ENCODE data around the gene SET.
"Not testable (repeated sequence)": the region's sequence is repeated elsewhere in the genome, so short reads cannot be mapped to it uniquely, and the experiment has no call there.

The SET gene

DNA sequence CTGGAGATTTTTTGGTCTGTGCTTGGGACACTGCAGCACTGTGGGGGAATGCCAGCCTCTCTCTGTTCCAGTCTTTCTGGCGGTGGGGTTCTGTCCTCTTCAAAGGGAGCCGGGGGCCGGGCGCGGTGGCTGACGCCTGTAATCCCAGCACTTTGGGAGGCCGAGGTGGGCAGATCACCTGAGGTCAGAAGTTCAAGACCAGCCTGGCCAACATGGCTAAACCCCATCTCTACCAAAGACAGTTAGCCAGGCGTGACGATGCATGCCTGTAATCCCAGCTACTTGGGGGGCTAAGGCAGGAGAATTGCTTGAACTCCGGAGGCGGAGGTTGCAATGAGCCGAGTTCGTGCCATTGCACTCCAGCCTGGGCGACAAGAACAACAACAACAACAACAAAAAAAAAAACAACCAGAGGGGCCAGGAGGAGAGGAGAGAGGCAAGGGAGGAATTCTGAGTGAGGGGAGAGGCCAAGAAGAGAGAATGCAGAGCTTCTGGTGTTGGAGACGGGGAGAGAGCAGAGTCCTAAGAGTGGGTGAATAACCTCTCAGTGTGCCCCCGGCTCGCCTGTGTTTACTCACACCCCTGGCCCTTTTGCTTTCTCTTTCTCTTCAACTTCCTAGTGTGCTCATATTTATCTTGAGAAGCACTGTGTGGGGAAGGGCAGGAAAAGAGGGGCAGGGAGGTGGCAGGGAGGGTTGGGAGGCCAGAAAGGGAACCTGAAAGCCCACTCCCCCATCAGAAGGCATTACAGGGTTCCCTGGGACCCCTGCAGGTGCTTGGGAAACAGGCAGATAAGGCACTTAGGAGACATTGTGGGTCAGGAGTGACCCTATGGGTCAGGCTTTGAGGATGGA lies 3.2 kb upstream of the SET start:
- no peak for DNase-seq

GRCh38 chr9:128687453-128687852 lies 1.6 kb upstream of the SET start:
- no peak for DNase-seq

GRCh38 chr9:128689293-128689774 lies 312 bp downstream of the SET start:
- peak in 26 of 56 donors; percentile 16 to 84 (median 66) for DNase-seq

- peak in 33 of 56 donors; percentile 7 to 64 (median 37) for DNase-seq
Observed at GRCh38 chr9:128689820-128690683, 1.0 kb downstream of the SET start.

- no peak for DNase-seq
Observed at GRCh38 chr9:128690684-128691034, 1.6 kb downstream of the SET start.

DNA sequence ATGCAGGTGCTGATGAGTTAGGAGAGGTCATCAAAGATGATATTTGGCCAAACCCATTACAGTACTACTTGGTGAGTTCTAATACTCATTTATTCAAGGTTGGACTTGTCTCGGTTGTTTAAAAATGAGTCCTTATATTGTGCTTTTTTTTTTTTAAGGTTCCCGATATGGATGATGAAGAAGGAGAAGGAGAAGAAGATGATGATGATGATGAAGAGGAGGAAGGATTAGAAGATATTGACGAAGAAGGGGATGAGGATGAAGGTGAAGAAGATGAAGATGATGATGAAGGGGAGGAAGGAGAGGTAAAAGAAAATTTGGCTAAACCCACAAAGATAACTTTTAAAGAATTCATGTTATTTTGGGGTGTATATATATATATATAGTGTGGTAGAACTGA lies 4.7 kb downstream of the SET start:
- not testable (repeated sequence) for DNase-seq

- DNase-seq, result no peak
Observed at GRCh38 chr9:128694344-128694743, 5.3 kb downstream of the SET start.

DNA sequence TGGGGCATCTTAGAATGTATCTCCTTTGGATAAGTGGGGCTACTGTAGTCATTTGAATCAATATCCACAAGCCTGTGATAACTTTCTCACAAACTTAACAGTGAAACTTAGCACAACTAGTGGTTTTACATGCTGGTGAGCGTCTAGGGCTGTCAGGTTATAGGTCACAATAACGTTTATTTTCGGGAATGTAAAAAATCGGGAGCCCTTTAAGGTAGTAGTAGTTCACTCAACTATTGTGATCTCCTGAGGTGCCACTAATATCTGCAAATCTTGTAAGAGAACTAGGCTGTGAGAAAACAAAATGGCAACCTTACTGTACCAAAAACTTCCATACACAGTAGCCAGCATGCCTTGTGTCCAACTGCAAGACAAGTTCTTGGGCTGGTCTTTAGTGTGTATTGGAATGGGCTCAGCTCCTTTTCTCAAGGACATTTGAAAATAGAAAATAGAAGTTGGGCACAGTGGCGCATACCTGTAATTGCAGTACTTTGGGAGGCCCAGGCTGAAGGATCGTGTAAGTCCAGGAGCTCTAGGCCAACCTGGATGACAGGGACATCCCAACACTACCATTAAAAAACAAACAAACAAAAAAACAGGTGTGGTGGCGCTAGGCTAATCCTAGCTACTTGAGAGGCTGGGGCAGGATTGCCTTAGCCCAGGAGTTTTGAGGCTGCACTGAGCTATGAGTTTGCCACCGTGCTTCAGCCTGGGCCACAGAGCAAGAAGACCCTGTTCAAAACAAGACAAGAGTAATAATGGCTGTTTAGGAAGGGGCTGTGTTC lies 8.1 kb downstream of the SET start:
- no peak for DNase-seq

DNA sequence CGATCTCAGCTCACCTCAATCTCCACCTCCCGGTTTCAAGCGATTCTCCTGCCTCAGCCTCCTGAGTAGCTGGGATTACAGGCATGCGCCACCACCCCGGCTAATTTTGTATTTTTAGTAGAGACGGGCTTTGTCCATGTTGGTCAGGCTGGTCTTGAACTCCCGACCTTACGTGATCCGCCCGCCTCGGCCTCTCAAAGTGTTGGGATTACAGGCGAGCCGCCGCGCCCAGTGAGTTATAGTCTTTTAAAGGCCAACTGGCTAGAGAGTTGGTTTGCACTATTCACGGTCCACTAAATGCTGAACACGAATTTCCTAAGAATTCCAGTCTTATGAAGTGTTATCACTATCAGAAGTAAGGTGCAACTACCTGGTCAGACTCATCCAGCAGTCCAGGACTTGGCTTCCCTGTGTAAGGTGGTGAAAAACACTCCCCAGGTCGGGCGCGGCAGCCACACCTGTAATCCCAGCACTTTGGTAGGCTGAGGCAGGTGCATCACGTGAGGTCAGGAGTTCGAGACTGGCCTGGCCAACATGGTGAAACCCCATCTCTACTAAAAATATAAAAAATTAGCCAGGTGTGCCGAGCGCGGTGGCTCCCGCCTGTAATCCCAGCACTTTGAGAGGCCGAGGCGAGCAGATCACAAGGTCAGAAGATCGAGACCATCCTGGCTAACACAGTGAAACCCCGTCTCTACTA lies 10.2 kb downstream of the SET start:
- not testable (repeated sequence) for DNase-seq

DNA sequence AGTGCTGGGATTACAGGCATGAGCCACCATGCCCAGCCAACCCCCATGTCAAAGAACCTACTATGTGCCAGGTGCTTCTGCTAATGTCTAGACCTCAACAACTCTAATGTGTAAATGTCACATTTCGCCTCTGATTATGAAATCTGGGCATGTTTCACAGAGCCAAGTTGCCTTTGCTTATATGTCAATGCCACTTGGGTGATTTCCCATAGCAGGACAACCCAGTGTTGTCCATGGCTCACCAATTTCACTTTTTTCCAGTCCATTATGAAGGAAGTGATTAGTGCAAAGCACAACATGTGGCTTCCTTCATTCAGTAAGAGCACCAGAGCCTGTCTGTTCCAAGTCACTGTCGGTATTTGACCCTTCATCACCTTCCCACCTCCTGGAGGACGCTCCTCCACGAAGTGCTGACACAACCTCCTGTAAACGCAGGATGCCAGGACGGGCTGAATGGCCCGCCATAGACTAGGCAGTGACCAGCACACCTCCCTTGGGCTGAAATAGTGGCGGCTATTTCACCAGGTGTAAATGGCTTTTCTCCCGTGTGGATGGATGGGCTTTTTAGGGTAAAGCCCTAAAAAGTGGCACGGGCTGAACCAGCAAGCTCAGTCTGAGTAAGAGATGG lies 12.3 kb downstream of the SET start:
- DNase-seq, result no peak

- peak in 46 of 56 donors; percentile 12 to 82 (median 46) for DNase-seq
Observed at GRCh38 chr9:128702445-128702948, 13.5 kb downstream of the SET start, which contains the start of gene PKN3. Gene PKN3, plus strand, starts transcription at chr9:128702503. Its CDS starts 413 bp downstream, at chr9:128702916.

GRCh38 chr9:128702949-128703615 lies 14.1 kb downstream of the SET start:
- DNase-seq, result peak in 2 of 56 donors; percentile 14 to 21

- DNase-seq, result no peak
Observed at GRCh38 chr9:128703616-128704355, 14.8 kb downstream of the SET start.

DNA sequence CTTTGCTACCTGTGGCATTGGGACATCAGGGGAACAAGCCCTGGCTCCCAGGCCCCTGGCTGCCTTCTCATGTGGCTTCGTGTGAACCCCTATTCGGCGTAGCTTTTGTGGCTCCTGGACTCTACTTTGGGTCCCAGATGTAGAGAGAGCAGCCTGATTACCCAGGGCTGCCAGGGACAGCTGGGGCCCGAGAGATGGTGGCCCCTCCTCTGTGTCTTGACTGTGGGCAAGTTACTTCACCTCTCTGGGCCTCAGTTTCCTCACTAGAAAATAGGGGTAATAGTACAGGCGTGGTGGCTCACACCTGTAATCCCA lies 15.3 kb downstream of the SET start:
- no peak for DNase-seq

DNA sequence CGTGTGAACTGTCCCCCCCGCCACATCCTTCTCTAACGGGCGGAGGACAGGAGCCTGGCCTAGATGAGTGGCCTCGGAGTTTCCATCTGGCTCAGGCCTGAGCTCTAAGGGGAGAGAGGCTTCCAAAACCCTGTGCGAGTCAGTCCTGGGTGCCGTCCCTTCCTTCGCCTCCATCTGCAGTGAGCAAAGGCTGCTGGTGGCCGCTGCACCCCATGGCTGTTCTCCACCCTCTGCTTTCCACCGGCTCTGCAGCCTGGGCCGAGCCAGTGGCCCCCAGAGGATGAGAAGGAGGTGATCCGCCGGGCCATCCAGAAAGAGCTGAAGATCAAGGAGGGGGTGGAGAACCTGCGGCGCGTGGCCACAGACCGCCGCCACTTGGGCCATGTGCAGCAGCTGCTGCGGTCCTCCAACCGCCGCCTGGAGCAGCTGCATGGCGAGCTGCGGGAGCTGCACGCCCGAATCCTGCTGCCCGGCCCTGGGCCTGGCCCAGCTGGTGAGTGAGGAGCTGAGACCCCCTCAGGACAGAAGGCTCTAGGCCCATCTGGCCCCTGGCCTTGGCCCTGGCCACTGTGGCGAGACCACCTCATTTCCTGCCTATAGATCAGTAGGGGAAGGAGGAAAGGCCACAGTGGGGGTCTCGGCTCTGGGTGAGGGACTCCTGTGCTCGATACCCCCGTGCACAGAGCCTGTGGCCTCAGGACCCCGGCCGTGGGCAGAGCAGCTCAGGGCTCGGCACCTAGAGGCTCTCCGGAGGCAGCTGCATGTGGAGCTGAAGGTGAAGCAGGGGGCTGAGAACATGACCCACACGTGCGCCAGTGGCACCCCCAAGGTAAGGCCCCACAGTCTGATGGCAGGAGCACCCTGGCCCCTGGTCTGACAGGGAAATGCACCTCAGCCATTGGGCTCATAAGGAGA lies 16.3 kb downstream of the SET start:
- DNase-seq, result no peak

GRCh38 chr9:128706045-128706444 lies 17.0 kb downstream of the SET start:
- DNase-seq, result no peak

GRCh38 chr9:128706671-128707381 lies 17.8 kb downstream of the SET start:
- DNase-seq, result no peak
